ENCODE measurements around the gene FKBP3.

DNA sequence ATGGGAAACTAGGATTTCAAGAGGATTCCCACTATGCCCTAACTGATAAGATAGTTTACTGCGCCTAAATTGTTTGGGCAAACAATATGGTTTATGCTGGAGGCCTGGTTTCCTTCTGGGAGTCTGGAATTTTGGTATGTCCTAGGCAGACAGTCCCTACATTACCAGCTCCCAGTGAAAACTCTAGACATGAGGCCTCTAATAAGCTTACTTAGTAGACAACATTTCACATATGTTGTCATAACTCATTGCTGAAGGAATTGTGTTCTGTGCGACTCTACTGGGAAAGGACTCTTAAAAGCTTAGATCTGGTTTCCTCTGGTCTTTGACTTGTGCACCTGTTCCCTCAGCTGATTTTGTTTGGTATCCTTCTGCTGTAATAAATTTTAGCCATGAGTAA is 68.3 kb downstream of the FKBP3 start:
- no peak for TF ChIP-seq EZH2 (IDR thresholded peaks at IDR 0.05)
- TF ChIP-seq POLR2AphosphoS5 (IDR thresholded peaks at IDR 0.05; ENCODE audit: borderline replicate concordance, low read depth, low read length) = no peak
- TF ChIP-seq FOXP2 (optimal IDR thresholded peaks at IDR 0.05; ENCODE audit: control extremely low read depth, extremely low read length, insufficient read depth) = no peak

Measured in SK-N-MC (cell line).